Fibroblast of lung (primary cell): Measurements from ENCODE around the gene RGS19.
A peak's percentile ranks its signal among the peaks of the same experiment; 100 is the strongest.

ENCODE experiments used
- CTCF ChIP-seq, 2 donors: IDR thresholded peaks in 1 of 2; conservative IDR thresholded peaks in 1 of 2; 1 replicate in 1 of 2; 2 replicates in 1 of 2; pipeline ENCODE4 v1.5.1; 2011 to 2012; ENCODE audit warnings: low read length in 2 of 2, control low read depth in 1 of 2, inconsistent platforms in 1 of 2, low read depth in 1 of 2, mild to moderate bottlenecking in 1 of 2
- EZH2 ChIP-seq: IDR thresholded peaks from 2 replicates; pipeline ENCODE4 v1.5.1; 2012; ENCODE audit warnings: low read length, control low read depth, mild to moderate bottlenecking; ENCODE audit errors: missing control alignments

- peak; percentile 41 to 44 for TF ChIP-seq CTCF (conservative IDR thresholded peaks at IDR 0.05 in 1 of 2, IDR thresholded peaks at IDR 0.05 in 1 of 2; ENCODE audit: low read depth in 1 of 2, low read length in 2 of 2)
- TF ChIP-seq EZH2, result peak; percentile 79
Measured at GRCh38 chr20:64101731-64102621, 22.7 kb upstream of the RGS19 start.
